Fibroblast of pulmonary artery (primary cell): ENCODE data around the gene PHPT1.

Experiments
- DNase-seq: peaks from one replicate; pipeline ENCODE4 v3.0.0-alpha.2; 2010; ENCODE audit warnings: low read depth
- H3K4me3 ChIP-seq: replicated peaks from 2 replicates; pipeline ENCODE4 v1.5.1; 2011; ENCODE audit warnings: low read depth, mild to moderate bottlenecking, control low read depth, low read length, moderate library complexity
- TF ChIP-seq, protein P1 (sequence below): IDR thresholded peaks from 2 replicates; pipeline ENCODE4 v1.5.1; 2011; ENCODE audit warnings: mild to moderate bottlenecking, control low read depth, low read length, inconsistent platforms; ENCODE audit errors: missing control alignments

PHPT1 gene

DNA sequence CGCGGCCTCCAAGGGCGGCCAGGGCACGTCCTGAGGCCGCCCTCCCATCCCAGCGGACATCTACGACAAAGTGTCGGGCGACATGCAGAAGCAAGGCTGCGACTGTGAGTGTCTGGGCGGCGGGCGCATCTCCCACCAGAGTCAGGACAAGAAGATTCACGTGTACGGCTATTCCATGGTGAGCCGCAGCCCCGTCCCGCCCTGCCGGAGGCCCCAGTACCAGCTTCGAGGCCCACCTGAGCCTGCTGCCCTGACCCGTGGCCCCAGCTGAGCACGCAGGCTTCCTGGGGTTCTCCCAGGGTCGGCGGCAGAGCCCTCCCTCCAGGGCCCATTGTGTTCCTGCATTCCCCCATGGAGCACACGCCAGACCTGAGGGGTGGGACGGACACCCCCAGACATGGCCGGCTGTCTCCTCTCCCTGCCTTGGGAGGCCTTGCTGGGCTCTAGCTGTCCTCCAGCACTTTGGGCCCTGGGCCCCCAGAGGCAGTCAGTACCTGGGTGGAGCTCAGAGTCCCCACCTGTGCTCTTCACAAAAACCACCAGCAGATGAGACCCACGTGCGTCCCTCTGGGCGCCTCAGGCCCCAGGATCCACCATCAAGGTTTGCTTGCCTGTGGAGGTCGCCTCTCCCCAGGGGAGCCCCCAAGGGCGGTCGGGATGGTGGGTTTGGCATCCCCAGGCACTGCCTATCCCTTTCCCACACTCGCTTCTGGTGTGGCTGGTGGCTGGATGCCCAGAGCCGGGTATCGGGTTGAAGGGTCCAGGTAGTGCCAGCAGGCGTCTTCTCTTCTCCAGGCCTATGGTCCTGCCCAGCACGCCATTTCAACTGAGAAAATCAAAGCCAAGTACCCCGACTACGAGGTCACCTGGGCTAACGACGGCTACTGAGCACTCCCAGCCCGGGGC, 1.0 kb downstream of the PHPT1 start:
- no peak for DNase-seq
- peak overlapping the region; percentile 86 for H3K4me3 ChIP-seq
- TF ChIP-seq, protein P1, sequence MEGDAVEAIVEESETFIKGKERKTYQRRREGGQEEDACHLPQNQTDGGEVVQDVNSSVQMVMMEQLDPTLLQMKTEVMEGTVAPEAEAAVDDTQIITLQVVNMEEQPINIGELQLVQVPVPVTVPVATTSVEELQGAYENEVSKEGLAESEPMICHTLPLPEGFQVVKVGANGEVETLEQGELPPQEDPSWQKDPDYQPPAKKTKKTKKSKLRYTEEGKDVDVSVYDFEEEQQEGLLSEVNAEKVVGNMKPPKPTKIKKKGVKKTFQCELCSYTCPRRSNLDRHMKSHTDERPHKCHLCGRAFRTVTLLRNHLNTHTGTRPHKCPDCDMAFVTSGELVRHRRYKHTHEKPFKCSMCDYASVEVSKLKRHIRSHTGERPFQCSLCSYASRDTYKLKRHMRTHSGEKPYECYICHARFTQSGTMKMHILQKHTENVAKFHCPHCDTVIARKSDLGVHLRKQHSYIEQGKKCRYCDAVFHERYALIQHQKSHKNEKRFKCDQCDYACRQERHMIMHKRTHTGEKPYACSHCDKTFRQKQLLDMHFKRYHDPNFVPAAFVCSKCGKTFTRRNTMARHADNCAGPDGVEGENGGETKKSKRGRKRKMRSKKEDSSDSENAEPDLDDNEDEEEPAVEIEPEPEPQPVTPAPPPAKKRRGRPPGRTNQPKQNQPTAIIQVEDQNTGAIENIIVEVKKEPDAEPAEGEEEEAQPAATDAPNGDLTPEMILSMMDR: no peak

DNA sequence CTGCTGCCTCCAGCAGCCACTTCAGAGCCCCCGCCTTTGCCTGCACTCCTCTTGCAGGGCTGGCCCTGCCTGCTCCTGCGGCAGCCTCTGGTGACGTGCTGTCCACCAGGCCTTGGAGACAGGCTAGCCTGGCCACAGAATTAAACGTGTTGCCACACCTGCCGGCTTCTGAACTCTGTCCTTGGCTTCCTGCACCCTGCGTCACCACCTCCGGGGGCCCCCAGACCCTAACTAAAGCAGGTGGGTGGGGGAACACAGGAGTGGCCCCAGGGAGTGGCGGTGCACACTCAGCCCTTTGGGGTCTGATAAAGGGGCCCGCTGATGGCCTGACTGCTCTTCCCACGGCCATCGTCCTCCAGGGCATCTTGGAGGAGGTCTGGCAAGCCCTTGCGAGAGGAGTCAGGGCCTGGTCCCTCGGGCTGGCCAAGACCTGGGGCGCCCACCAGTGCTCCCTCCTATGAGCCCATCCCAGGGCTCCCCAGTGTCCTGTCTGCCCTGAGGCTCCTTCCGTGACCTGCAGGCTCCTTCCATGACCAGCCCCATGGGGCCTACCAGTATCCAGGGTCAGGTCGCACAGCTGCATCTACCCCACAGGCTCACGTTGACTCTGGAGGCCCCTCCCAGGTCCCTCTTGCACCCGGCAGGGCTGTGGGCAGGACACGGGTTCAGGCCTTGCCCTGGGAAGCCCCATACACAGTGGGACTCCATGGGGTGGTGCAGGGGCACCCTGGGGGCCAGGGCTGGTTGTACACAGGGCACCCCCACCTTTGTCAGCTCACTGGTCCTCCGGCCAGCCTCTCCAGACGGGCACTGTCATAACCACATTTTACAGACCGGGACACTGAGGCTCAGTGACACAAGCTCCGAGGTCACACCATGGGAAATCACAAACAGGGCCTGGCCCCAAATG, 1.9 kb downstream of the PHPT1 start:
- no peak overlapping the region for H3K4me3 ChIP-seq
- no peak for DNase-seq
- TF ChIP-seq, protein P1: no peak

DNA sequence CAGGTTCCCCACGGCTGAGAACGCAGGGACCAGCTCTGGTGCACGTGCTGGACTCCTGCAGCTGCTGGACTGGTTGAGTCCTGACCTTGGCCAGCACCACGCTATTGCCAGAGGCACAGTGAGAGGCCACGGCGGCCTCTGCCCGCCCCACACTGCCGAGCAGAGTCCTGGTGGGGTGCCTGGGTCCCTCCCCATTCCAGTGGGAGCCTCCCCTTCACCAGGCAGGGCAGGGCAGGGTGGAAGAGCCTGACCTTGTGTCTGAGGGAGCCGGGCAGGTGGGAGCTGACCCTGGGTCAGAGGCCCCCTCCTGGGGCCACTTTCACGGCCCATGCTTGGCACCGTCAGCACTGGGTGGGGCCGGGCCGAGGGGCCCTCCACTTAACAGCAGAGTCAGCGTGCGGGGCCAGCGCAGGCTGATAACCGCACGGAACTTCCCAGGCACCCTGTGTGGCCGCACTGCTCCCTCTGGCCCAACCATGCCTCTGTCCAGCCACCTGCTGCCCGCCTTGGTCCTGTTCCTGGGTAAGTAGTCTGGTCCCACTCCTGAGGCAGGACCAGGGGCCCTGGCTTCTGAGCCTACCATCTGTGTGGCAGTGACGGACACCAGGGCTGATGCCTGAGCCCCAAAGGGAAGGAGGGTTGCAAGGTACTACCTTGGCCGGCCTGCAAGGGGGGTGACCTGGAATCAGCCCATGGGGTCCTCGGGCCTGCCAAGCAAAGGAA, 2.9 kb downstream of the PHPT1 start, which contains the start of gene MAMDC4:
MAMDC4 (plus strand) TSS at position 406 of the 723 bp plus-strand sequence; CDS start at position 477, 71 bp downstream.
- TF ChIP-seq, protein P1: no peak

DNA sequence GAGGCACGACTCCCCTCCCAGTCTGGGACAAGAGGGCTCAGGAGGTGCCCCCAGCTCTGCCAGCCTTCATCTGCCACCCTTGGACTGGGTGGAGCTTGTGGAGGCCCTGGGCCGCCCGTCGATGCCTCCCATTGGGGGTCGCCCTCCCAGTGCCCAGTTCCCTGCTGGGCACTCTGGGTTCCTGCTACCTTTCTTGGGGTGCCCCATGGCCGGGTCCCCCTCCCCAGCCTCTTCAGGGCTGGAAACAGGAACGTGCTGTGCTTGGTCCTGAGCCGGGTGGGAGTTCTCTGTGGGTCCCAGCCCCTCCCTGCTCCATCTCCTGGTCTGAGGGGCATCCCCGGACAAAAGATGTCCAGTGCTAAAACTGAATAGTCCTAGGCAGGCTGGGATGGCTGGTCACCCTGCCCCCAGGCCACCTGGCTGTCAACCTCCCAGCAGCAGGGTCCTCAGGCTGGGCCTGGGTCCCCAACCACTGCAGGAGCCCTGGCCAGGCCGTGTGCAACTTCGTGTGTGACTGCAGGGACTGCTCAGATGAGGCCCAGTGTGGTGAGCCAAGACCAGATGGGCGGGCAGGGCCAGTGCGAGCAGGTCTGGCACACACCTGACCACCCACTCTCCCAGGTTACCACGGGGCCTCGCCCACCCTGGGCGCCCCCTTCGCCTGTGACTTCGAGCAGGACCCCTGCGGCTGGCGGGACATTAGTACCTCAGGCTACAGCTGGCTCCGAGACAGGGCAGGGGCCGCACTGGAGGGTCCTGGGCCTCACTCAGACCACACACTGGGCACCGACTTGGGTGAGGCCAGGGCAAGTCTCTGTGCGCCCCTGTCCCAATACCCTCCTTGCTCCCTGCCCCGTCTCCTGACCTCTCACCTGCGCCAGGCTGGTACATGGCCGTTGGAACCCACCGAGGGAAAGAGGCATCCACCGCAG, 3.7 kb downstream of the PHPT1 start:
- TF ChIP-seq, protein P1: no peak
- DNase-seq: no peak
- no peak overlapping the region for H3K4me3 ChIP-seq

More for the DNA sequence above, 2.9 kb downstream of the PHPT1 start, which contains the start of gene MAMDC4:
- no peak within 1 kb of the TSS for H3K4me3 ChIP-seq
- DNase-seq: no peak

DNA sequence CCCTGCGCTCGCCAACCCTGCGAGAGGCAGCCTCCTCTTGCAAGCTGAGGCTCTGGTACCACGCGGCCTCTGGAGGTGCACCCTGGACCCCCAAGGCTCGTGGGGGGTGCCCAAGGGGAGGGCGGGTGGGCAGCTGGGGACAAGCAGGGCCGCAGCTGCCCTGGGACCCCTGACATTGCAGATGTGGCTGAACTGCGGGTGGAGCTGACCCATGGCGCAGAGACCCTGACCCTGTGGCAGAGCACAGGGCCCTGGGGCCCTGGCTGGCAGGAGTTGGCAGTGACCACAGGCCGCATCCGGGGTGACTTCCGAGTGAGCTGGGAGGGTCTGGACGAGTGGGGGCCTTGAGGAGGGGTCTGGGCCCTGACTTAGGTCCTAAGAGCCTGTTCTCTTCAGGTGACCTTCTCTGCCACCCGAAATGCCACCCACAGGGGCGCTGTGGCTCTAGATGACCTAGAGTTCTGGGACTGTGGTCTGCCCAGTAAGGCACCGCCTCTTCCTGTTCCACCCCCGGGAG, 4.4 kb downstream of the PHPT1 start:
- TF ChIP-seq, protein P1: no peak
- no peak overlapping the region for H3K4me3 ChIP-seq
- DNase-seq: no peak
